OCI-LY3 (cell line): ENCODE results near the gene ZNF440.

ENCODE experiments used
- H2AFZ ChIP-seq: fragments of 200-600, 300-600 bp; shearing (Covaris generic); 2 replicates; pipeline ENCODE4 v1.6.0; 2014; ENCODE audit warnings: antibody characterized with exemption, low read depth, low read length
- H3K27ac ChIP-seq: fragments of 200-600, 300-600 bp; sonication (generic); 2 replicates; pipeline ENCODE4 v1.5.1; 2014; ENCODE audit warnings: mild to moderate bottlenecking, low read length, moderate library complexity, mixed read lengths
- H3K27me3 ChIP-seq: fragments of 200-600, 300-600 bp; sonication (generic); 2 replicates; pipeline ENCODE4 v1.6.1; 2014; ENCODE audit warnings: low read depth, low read length, mixed read lengths
- H3K36me3 ChIP-seq: fragments of 200-600, 300-600 bp; sonication (generic); replicated peaks from 2 replicates; pipeline ENCODE3; 2014; ENCODE audit warnings: low read depth, low read length, mixed read lengths
- H3K4me1 ChIP-seq: fragments of 300-600, 200-600 bp; sonication (generic); 2 replicates; pipeline ENCODE4 v1.6.1; 2014; ENCODE audit warnings: low read length, mixed read lengths
- H3K4me2 ChIP-seq: fragments of 200-600, 300-600 bp; sonication (generic); 2 replicates; pipeline ENCODE4 v1.6.1; 2014; ENCODE audit warnings: low read length, mixed read lengths
- H3K4me3 ChIP-seq: fragments of 300-600, 200-600 bp; sonication (generic); 2 replicates; pipeline ENCODE4 v1.5.1; 2014; ENCODE audit warnings: antibody characterized with exemption, mild to moderate bottlenecking, low read length, moderate library complexity
- H3K79me2 ChIP-seq: fragments of 300-600, 200-600 bp; shearing (Covaris generic); 2 replicates; pipeline ENCODE4 v1.6.1; 2014; ENCODE audit warnings: mild to moderate bottlenecking, low read length, mixed read lengths
- H3K9ac ChIP-seq: fragments of 300-600, 200-600 bp; shearing (Covaris generic); 2 replicates; pipeline ENCODE4 v1.6.0; 2014; ENCODE audit warnings: mild to moderate bottlenecking, low read length, moderate library complexity
- H3K9me3 ChIP-seq: fragments of 200-600, 300-600 bp; shearing (Covaris generic); 2 replicates; pipeline ENCODE4 v1.6.1; 2014; ENCODE audit warnings: low read length, mixed read lengths; ENCODE audit not compliant: insufficient read depth
- H4K20me1 ChIP-seq: fragments of 200-600, 300-600 bp; sonication (generic); 2 replicates; pipeline ENCODE4 v1.6.1; 2016; ENCODE audit warnings: low read length, mixed read lengths; ENCODE audit not compliant: insufficient read depth
- EZH2phosphoT487 ChIP-seq: fragments of 200-600 bp; shearing (Covaris generic); IDR thresholded peaks from 2 replicates; pipeline ENCODE4 v1.6.1; 2018; ENCODE audit warnings: antibody characterized with exemption, mixed run types, low read depth

The ZNF440 gene

GRCh38 chr19:11882606-11883005 lies 68.5 kb downstream of the ZNF440 start:
- no peak for TF ChIP-seq EZH2phosphoT487
- Histone ChIP-seq H3K27me3 (no peaks in the 10 kb centered on the region), H4K20me1 (no peaks in the 10 kb centered on the region), H3K36me3 (no peaks in the 10 kb centered on the region), H3K9ac (no peak overlapping the region), H3K9me3 (no peaks in the 10 kb centered on the region), H3K27ac (no peak overlapping the region), H3K79me2 (no peaks in the 10 kb centered on the region), H3K4me2 (no peak overlapping the region), H3K4me3 (no peak overlapping the region), H3K4me1 (no peaks in the 10 kb centered on the region), H2AFZ (no peak overlapping the region)
